ENCODE data around the gene GINS2. TPM values are rescaled to one million over a fixed set of nuclear protein-coding genes. Genes with fewer than 3 reads are reported as not detected.

The GINS2 gene
- total RNA-seq, 6 experiments from 2014 or later, result 11.8 to 24.6 (median 21.0) TPM

GRCh38 chr16:85709766-85710585 is 21.2 kb upstream of the GINS2 start:
- TF ChIP-seq CTCF (IDR thresholded peaks at IDR 0.05), result no peak
- DNase-seq, result no peak
- H3K4me3 Mint-ChIP-seq, result no peak overlapping the region
- H3K9me3 Mint-ChIP-seq, result peaks cover 13% of the 10 kb centered on the region
- peaks cover 26% of the 10 kb centered on the region for H3K36me3 Mint-ChIP-seq (ENCODE audit: low read depth)
- H3K27ac Mint-ChIP-seq, result no peak overlapping the region
- H3K4me1 Mint-ChIP-seq (ENCODE audit: low read depth), result no peaks in the 10 kb centered on the region
- H3K27me3 Mint-ChIP-seq (ENCODE audit: insufficient read depth), result peaks cover 2% of the 10 kb centered on the region; the same call in 1 of the 2 replicates

- no peak for DNase-seq
- Mint-ChIP-seq H3K36me3 (ENCODE audit: low read depth) (peaks cover 22% of the 10 kb centered on the region), H3K27me3 (ENCODE audit: insufficient read depth) (peaks cover 2% of the 10 kb centered on the region; the same call in 1 of the 2 replicates), H3K4me3 (no peak overlapping the region), H3K9me3 (peaks cover 13% of the 10 kb centered on the region), H3K4me1 (ENCODE audit: low read depth) (no peaks in the 10 kb centered on the region), H3K27ac (no peak overlapping the region)
- no peak for TF ChIP-seq CTCF (IDR thresholded peaks at IDR 0.05)
Measured at GRCh38 chr16:85708338-85708737, 19.6 kb upstream of the GINS2 start.

GRCh38 chr16:85707528-85708095 is 18.9 kb upstream of the GINS2 start:
- Mint-ChIP-seq H3K27me3 (ENCODE audit: insufficient read depth) (peaks cover 2% of the 10 kb centered on the region; the same call in 1 of the 2 replicates), H3K4me1 (ENCODE audit: low read depth) (no peaks in the 10 kb centered on the region), H3K9me3 (peaks cover 5% of the 10 kb centered on the region), H3K36me3 (ENCODE audit: low read depth) (peaks cover 14% of the 10 kb centered on the region), H3K4me3 (no peak overlapping the region), H3K27ac (no peak overlapping the region)
- no peak for DNase-seq
- no peak for TF ChIP-seq CTCF (IDR thresholded peaks at IDR 0.05)

GRCh38 chr16:85706449-85707034 is 17.8 kb upstream of the GINS2 start:
- TF ChIP-seq CTCF (IDR thresholded peaks at IDR 0.05), result no peak
- peaks cover 7% of the 10 kb centered on the region; the same call in 1 of the 2 replicates for H3K36me3 Mint-ChIP-seq (ENCODE audit: low read depth)
- no peak overlapping the region for H3K27ac Mint-ChIP-seq
- no peaks in the 10 kb centered on the region for H3K9me3 Mint-ChIP-seq
- no peak for DNase-seq
- H3K4me1 Mint-ChIP-seq (ENCODE audit: low read depth), result no peaks in the 10 kb centered on the region
- no peak overlapping the region for H3K4me3 Mint-ChIP-seq
- peaks cover 2% of the 10 kb centered on the region for H3K27me3 Mint-ChIP-seq (ENCODE audit: insufficient read depth)

GRCh38 chr16:85704900-85705846 is 16.4 kb upstream of the GINS2 start:
- no peak for DNase-seq
- no peak for TF ChIP-seq CTCF (IDR thresholded peaks at IDR 0.05)

More at GRCh38 chr16:85704900-85705846, 16.4 kb upstream of the GINS2 start:
- peaks cover 11% of the 10 kb centered on the region; the same call in 1 of the 2 replicates for H3K36me3 Mint-ChIP-seq (ENCODE audit: low read depth)
- H3K27me3 Mint-ChIP-seq (ENCODE audit: insufficient read depth), result peaks cover 2% of the 10 kb centered on the region
- H3K4me3 Mint-ChIP-seq, result no peak overlapping the region
- no peaks in the 10 kb centered on the region for H3K9me3 Mint-ChIP-seq
- no peaks in the 10 kb centered on the region for H3K4me1 Mint-ChIP-seq (ENCODE audit: low read depth)
- H3K27ac Mint-ChIP-seq, result no peak overlapping the region
